GM21717 (cell line): ENCODE measurements around the gene F9.

ENCODE experiments used
- ATAC-seq: cut with Tn5 transposase; IDR thresholded peaks from one replicate; pipeline ENCODE4 v1.9.1; 2021; ENCODE audit warnings: mild to moderate bottlenecking, moderate library complexity; ENCODE audit not compliant: unreplicated experiment

Gene F9

GRCh38 chrX:139596068-139596467 is 65.5 kb downstream of the F9 start:
- ATAC-seq: no peak

- no peak for ATAC-seq
These were observed 69.6 kb downstream of the F9 start for GRCh38 chrX:139600105-139600504.
